ENCODE data around the gene LSM14A.
"Not testable (repeated sequence)": the region's sequence is repeated elsewhere in the genome, so short reads cannot be mapped to it uniquely, and the experiment has no call there.

LSM14A gene

GRCh38 chr19:34229721-34230120, 57.4 kb downstream of the LSM14A start:
- DNase-seq (ENCODE audit: low read depth in 2 of 2), result no peak

- no peak for DNase-seq (ENCODE audit: low read depth in 2 of 2)
Measured at GRCh38 chr19:34230820-34231219, 58.5 kb downstream of the LSM14A start.

GRCh38 chr19:34231439-34231838, 59.1 kb downstream of the LSM14A start:
- DNase-seq (ENCODE audit: low read depth in 2 of 2), result no peak

GRCh38 chr19:34232566-34233481, 60.5 kb downstream of the LSM14A start:
- no peak for DNase-seq (ENCODE audit: low read depth in 2 of 2)

GRCh38 chr19:34235425-34235940, 63.2 kb downstream of the LSM14A start:
- DNase-seq (ENCODE audit: low read depth in 2 of 2), result no peak

GRCh38 chr19:34236035-34236987, 64.0 kb downstream of the LSM14A start:
- DNase-seq (ENCODE audit: low read depth in 2 of 2), result no peak

- no peak for DNase-seq (ENCODE audit: low read depth in 2 of 2)
Measured at GRCh38 chr19:34237283-34237682, 65.0 kb downstream of the LSM14A start.

GRCh38 chr19:34237939-34238338, 65.6 kb downstream of the LSM14A start:
- no peak for DNase-seq (ENCODE audit: low read depth in 2 of 2)

GRCh38 chr19:34241513-34242337, 69.4 kb downstream of the LSM14A start:
- DNase-seq (ENCODE audit: low read depth in 2 of 2), result no peak

GRCh38 chr19:34243138-34243875, 71.0 kb downstream of the LSM14A start:
- not testable (repeated sequence) for DNase-seq (ENCODE audit: low read depth in 2 of 2)

- no peak for DNase-seq (ENCODE audit: low read depth in 2 of 2)
Measured at GRCh38 chr19:34243876-34244578, 71.7 kb downstream of the LSM14A start.

GRCh38 chr19:34244611-34245299, 72.5 kb downstream of the LSM14A start:
- no peak for DNase-seq (ENCODE audit: low read depth in 2 of 2)

GRCh38 chr19:34246340-34246739, 74.0 kb downstream of the LSM14A start:
- DNase-seq (ENCODE audit: low read depth in 2 of 2), result no peak

GRCh38 chr19:34248941-34249340, 76.6 kb downstream of the LSM14A start:
- no peak for DNase-seq (ENCODE audit: low read depth in 2 of 2)

- DNase-seq (ENCODE audit: low read depth in 2 of 2), result not testable (repeated sequence)
Measured at GRCh38 chr19:34253167-34253566, 80.9 kb downstream of the LSM14A start.

GRCh38 chr19:34253681-34254045, 81.4 kb downstream of the LSM14A start:
- not testable (repeated sequence) for DNase-seq (ENCODE audit: low read depth in 2 of 2)

- DNase-seq (ENCODE audit: low read depth in 2 of 2), result peak; percentile 70 to 83
Measured at GRCh38 chr19:34254046-34254697, 81.9 kb downstream of the LSM14A start, which contains the start of gene GARRE1. Gene GARRE1, plus strand, starts transcription at chr19:34254554. Its CDS starts 45,920 bp downstream, at chr19:34300474.

GRCh38 chr19:34254698-34255432, 82.6 kb downstream of the LSM14A start:
- DNase-seq (ENCODE audit: low read depth in 2 of 2), result no peak
